ENCODE measurements around the gene ESYT3. TPM values are rescaled to one million over a fixed set of nuclear protein-coding genes. Genes with fewer than 3 reads are reported as not detected.
"Not testable (repeated sequence)": the region's sequence is repeated elsewhere in the genome, so short reads cannot be mapped to it uniquely, and the experiment has no call there.

Gene ESYT3
- total RNA-seq, 6 experiments from 2014 or later = 0.05 to 0.92 (median 0.29) TPM; not detected in 1

- Histone ChIP-seq H3K9me3 (no peaks in the 10 kb centered on the region), H3K4me3 (no peak overlapping the region), H3K27me3 (no peaks in the 10 kb centered on the region), H3K27ac (no peak overlapping the region), H3K36me3 (no peaks in the 10 kb centered on the region), H3K4me1 (no peaks in the 10 kb centered on the region)
- TF ChIP-seq, protein P1, sequence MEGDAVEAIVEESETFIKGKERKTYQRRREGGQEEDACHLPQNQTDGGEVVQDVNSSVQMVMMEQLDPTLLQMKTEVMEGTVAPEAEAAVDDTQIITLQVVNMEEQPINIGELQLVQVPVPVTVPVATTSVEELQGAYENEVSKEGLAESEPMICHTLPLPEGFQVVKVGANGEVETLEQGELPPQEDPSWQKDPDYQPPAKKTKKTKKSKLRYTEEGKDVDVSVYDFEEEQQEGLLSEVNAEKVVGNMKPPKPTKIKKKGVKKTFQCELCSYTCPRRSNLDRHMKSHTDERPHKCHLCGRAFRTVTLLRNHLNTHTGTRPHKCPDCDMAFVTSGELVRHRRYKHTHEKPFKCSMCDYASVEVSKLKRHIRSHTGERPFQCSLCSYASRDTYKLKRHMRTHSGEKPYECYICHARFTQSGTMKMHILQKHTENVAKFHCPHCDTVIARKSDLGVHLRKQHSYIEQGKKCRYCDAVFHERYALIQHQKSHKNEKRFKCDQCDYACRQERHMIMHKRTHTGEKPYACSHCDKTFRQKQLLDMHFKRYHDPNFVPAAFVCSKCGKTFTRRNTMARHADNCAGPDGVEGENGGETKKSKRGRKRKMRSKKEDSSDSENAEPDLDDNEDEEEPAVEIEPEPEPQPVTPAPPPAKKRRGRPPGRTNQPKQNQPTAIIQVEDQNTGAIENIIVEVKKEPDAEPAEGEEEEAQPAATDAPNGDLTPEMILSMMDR (IDR thresholded peaks at IDR 0.05) = no peak
- TF ChIP-seq POLR2A (IDR thresholded peaks at IDR 0.05) = no peak
- intact Hi-C loops (cut with DNase I) = no loop called here
- ATAC-seq (no peak), DNase-seq (no peak)
Observed at GRCh38 chr3:138477120-138477519, 42.7 kb downstream of the ESYT3 start.

GRCh38 chr3:138477801-138478200 lies 43.4 kb downstream of the ESYT3 start:
- 81% methylated on average over 3 of the region's 3 CpGs for WGBS (ENCODE audit: insufficient coverage, low coverage, low lambda C conversion rate, missing lambda C conversion rate)
- intact Hi-C loops (cut with DNase I) = no loop called here
- H3K36me3 ChIP-seq = no peaks in the 10 kb centered on the region
- TF ChIP-seq, protein P1 (IDR thresholded peaks at IDR 0.05) = no peak
- no peak for TF ChIP-seq POLR2A (IDR thresholded peaks at IDR 0.05)
- no peaks in the 10 kb centered on the region for H3K4me1 ChIP-seq
- ATAC-seq = no peak
- no peak overlapping the region for H3K27ac ChIP-seq
- no peak overlapping the region for H3K4me3 ChIP-seq
- H3K9me3 ChIP-seq = no peaks in the 10 kb centered on the region
- DNase-seq = no peak
- H3K27me3 ChIP-seq = no peaks in the 10 kb centered on the region

DNA sequence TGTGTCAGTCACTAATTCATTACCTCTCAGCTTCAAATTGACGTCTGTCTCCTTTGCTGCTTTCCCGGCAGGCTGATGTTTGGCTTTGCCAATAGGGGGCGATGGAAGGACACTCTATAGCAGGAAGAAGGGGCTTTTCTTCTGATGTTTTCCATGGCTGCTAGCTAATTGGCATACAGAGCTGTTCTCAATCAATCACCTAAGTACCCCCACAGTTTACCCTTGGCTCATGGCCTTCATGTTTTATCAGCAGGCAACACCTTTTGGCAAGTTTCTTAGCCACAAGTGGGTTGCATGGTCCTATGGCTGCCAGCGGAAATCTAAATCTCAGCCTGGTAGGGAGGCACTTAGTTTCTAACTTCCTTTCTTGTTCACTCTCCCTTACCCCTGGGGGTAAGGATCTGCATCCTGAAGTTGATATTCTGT lies 45.0 kb downstream of the ESYT3 start:
- Histone ChIP-seq H3K9me3 (no peaks in the 10 kb centered on the region), H3K4me1 (no peaks in the 10 kb centered on the region), H3K36me3 (no peaks in the 10 kb centered on the region), H3K27ac (no peak overlapping the region), H3K27me3 (no peaks in the 10 kb centered on the region), H3K4me3 (no peak overlapping the region)
- DNase-seq = no peak
- TF ChIP-seq POLR2A (IDR thresholded peaks at IDR 0.05) = no peak
- TF ChIP-seq, protein P1 (IDR thresholded peaks at IDR 0.05) = peak; percentile 44 to 66 (median 48)
- intact Hi-C loops (cut with DNase I) = no loop called here
- peak in 3 of 4 donors; percentile 38 to 64 (median 58) for ATAC-seq
- 26% methylated on average over 3 of the region's 4 CpGs for WGBS (ENCODE audit: insufficient coverage, low coverage, low lambda C conversion rate, missing lambda C conversion rate)

- ATAC-seq; H3K36me3 ChIP-seq; intact Hi-C loops (cut with DNase I): not testable (repeated sequence)
Observed at GRCh38 chr3:138484672-138485071, 50.3 kb downstream of the ESYT3 start.

GRCh38 chr3:138486580-138486979 lies 52.2 kb downstream of the ESYT3 start:
- DNase-seq; H3K27me3 ChIP-seq; ATAC-seq; intact Hi-C loops (cut with DNase I); H3K4me1 ChIP-seq; H3K36me3 ChIP-seq; H3K27ac ChIP-seq; H3K9me3 ChIP-seq; H3K4me3 ChIP-seq: not testable (repeated sequence)
- WGBS (ENCODE audit: insufficient coverage, low coverage, low lambda C conversion rate, missing lambda C conversion rate) = 95% methylated on average over 3 of the region's 6 CpGs

More at GRCh38 chr3:138484672-138485071, 50.3 kb downstream of the ESYT3 start:
- WGBS (ENCODE audit: insufficient coverage, low coverage, low lambda C conversion rate, missing lambda C conversion rate) = no CpG with 5 or more reads among the region's 17 CpGs
- H3K9me3 ChIP-seq, H3K4me1 ChIP-seq, H3K4me3 ChIP-seq, DNase-seq, H3K27me3 ChIP-seq, H3K27ac ChIP-seq: not testable (repeated sequence)

DNA sequence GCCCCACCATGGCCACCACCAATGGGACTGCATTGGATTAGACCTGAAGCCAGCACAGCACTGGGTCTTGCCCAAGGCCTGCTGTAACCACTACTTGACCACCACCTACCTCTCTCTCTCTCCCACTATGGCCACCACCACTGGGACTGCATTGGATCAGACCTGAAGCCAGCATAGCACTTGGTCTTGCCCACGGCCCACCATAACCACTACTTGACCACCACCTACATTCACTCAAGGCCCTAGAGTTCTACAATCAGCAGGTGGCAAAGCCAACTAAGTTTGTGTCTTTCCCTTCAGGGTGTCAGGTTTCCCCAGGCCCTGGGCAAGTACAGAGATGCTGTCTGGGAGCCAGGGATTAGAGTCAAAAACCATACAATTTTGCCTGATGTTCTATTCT lies 57.6 kb downstream of the ESYT3 start:
- TF ChIP-seq, protein P1 (IDR thresholded peaks at IDR 0.05) = no peak
- no peak for TF ChIP-seq POLR2A (IDR thresholded peaks at IDR 0.05)
- intact Hi-C loops (cut with DNase I) = no loop called here
- 100% methylated on average over 1 of the region's 1 CpG for WGBS (ENCODE audit: insufficient coverage, low coverage, low lambda C conversion rate, missing lambda C conversion rate)
- Histone ChIP-seq H3K4me3 (no peak overlapping the region), H3K27me3 (no peaks in the 10 kb centered on the region), H3K4me1 (peaks cover 0 to 11% (median 0%) of the 10 kb centered on the region in 4 donors), H3K36me3 (peaks cover 0 to 5% (median 0%) of the 10 kb centered on the region in 4 donors), H3K27ac (no peak overlapping the region), H3K9me3 (peaks cover 0 to 5% (median 0%) of the 10 kb centered on the region in 4 donors)
- ATAC-seq = no peak
- no peak for DNase-seq

Data from right lobe of liver (tissue), 6 donors.